CD4-positive, alpha-beta T cell treated with Interleukin-6 at 100 ng/mL for 8 hours (primary cell): ENCODE results near the gene TBC1D26.
"Not testable (repeated sequence)": the region's sequence is repeated elsewhere in the genome, so short reads cannot be mapped to it uniquely, and the experiment has no call there.

ENCODE experiments used
- DNase-seq: peaks from one replicate; pipeline ENCODE4 v3.0.0-alpha.2; 2020; ENCODE audit warnings: mixed read lengths, low spot score

Gene TBC1D26

GRCh38 chr17:15731900-15732299, at the start of gene TBC1D26:
TSS of gene TBC1D26 (plus strand) at chr17:15732283. CDS start at chr17:15735349, 3,066 bp downstream.
- not testable (repeated sequence) for DNase-seq

GRCh38 chr17:15683135-15683534, 48.9 kb upstream of the TBC1D26 start:
- DNase-seq, result not testable (repeated sequence)

GRCh38 chr17:15683824-15684478, 48.1 kb upstream of the TBC1D26 start, which contains the start of gene TRIM16:
TSS of gene TRIM16 (minus strand) at chr17:15684311. CDS start at chr17:15651609, 32,702 bp downstream.
- DNase-seq, result peak; percentile 71

- DNase-seq, result not testable (repeated sequence)
These were observed 44.6 kb upstream of the TBC1D26 start for GRCh38 chr17:15687494-15687893.

GRCh38 chr17:15698967-15699366, 33.1 kb upstream of the TBC1D26 start:
- not testable (repeated sequence) for DNase-seq

GRCh38 chr17:15699413-15699924, 32.6 kb upstream of the TBC1D26 start, which contains the start of gene ZNF286A:
TSS of gene ZNF286A (plus strand) at chr17:15699752. CDS start at chr17:15700330, 578 bp downstream.
- peak; percentile 96 for DNase-seq

- not testable (repeated sequence) for DNase-seq
These were observed 32.1 kb upstream of the TBC1D26 start for GRCh38 chr17:15699937-15700336.

GRCh38 chr17:15704239-15704638, 27.8 kb upstream of the TBC1D26 start:
- not testable (repeated sequence) for DNase-seq

- not testable (repeated sequence) for DNase-seq
These were observed 27.3 kb upstream of the TBC1D26 start for GRCh38 chr17:15704813-15705212.

GRCh38 chr17:15708879-15709278, 23.2 kb upstream of the TBC1D26 start:
- not testable (repeated sequence) for DNase-seq

- not testable (repeated sequence) for DNase-seq
These were observed 15.2 kb upstream of the TBC1D26 start for GRCh38 chr17:15716601-15717563.

- DNase-seq, result not testable (repeated sequence)
These were observed 1.5 kb upstream of the TBC1D26 start for GRCh38 chr17:15730535-15730934.

GRCh38 chr17:15733174-15733789, 1.2 kb downstream of the TBC1D26 start:
- not testable (repeated sequence) for DNase-seq

- not testable (repeated sequence) for DNase-seq
These were observed 4.5 kb downstream of the TBC1D26 start for GRCh38 chr17:15736578-15736977.

- DNase-seq, result no peak
These were observed 6.0 kb downstream of the TBC1D26 start for GRCh38 chr17:15738066-15738465.

GRCh38 chr17:15739259-15739658, 7.2 kb downstream of the TBC1D26 start:
- not testable (repeated sequence) for DNase-seq

GRCh38 chr17:15740041-15740440, 8.0 kb downstream of the TBC1D26 start:
- DNase-seq, result not testable (repeated sequence)

GRCh38 chr17:15740570-15741120, 8.6 kb downstream of the TBC1D26 start:
- DNase-seq, result no peak

GRCh38 chr17:15741624-15742023, 9.5 kb downstream of the TBC1D26 start:
- no peak for DNase-seq

GRCh38 chr17:15742051-15742795, 10.1 kb downstream of the TBC1D26 start:
- DNase-seq, result no peak

GRCh38 chr17:15742921-15743320, 10.8 kb downstream of the TBC1D26 start:
- DNase-seq, result no peak
